ENCODE data around the gene F11R. TPM values are rescaled to one million over a fixed set of nuclear protein-coding genes. Genes with fewer than 3 reads are reported as not detected.
"Not testable (repeated sequence)": the region's sequence is repeated elsewhere in the genome, so short reads cannot be mapped to it uniquely, and the experiment has no call there.

The F11R gene
- total and polyA plus RNA-seq, 2 donors: 28.3 to 43.0 TPM

GRCh38 chr1:161018631-161018930, 2.4 kb downstream of the F11R start:
- Histone ChIP-seq H3K27me3 (ENCODE audit: control insufficient read depth in 2 of 2, insufficient read depth in 1 of 2, low read length in 1 of 2) (peaks cover 0 to 6% of the 10 kb centered on the region in 2 donors), H3K36me3 (ENCODE audit: control insufficient read depth in 2 of 2, insufficient read depth in 2 of 2, low read length in 1 of 2) (no peaks in the 10 kb centered on the region), H3K9me3 (ENCODE audit: control insufficient read depth in 2 of 2, insufficient read depth in 1 of 2, low read length in 1 of 2) (no peaks in the 10 kb centered on the region), H3K4me1 (ENCODE audit: control insufficient read depth in 2 of 2, insufficient read depth in 2 of 2, low read length in 2 of 2) (peaks cover 8 to 37% of the 10 kb centered on the region in 2 donors), H3K4me3 (ENCODE audit: low read length in 2 of 2) (no peak overlapping the region), H3K27ac (ENCODE audit: low read depth in 1 of 2, low read length in 1 of 2) (no peak overlapping the region)
- no peak for DNase-seq (ENCODE audit: low read depth in 6 of 9, low spot score in 9 of 9)
- WGBS: 98% methylated on average over 1 of the region's 1 CpG

GRCh38 chr1:161017756-161018630, 3.0 kb downstream of the F11R start:
- H3K27ac ChIP-seq (ENCODE audit: low read depth in 1 of 2, low read length in 1 of 2): no peak overlapping the region
- no peak for DNase-seq (ENCODE audit: low read depth in 6 of 9, low spot score in 9 of 9)
- no peaks in the 10 kb centered on the region for H3K9me3 ChIP-seq (ENCODE audit: control insufficient read depth in 2 of 2, insufficient read depth in 1 of 2, low read length in 1 of 2)
- H3K27me3 ChIP-seq (ENCODE audit: control insufficient read depth in 2 of 2, insufficient read depth in 1 of 2, low read length in 1 of 2): peaks cover 0 to 6% of the 10 kb centered on the region in 2 donors
- peaks cover 0 to 2% of the 10 kb centered on the region in 2 donors for H3K36me3 ChIP-seq (ENCODE audit: control insufficient read depth in 2 of 2, insufficient read depth in 2 of 2, low read length in 1 of 2)
- peaks cover 14 to 43% of the 10 kb centered on the region in 2 donors for H3K4me1 ChIP-seq (ENCODE audit: control insufficient read depth in 2 of 2, insufficient read depth in 2 of 2, low read length in 2 of 2)
- H3K4me3 ChIP-seq (ENCODE audit: low read length in 2 of 2): no peak overlapping the region
- WGBS: 96% methylated on average over 5 of the region's 5 CpGs

GRCh38 chr1:161017181-161017580, 3.8 kb downstream of the F11R start:
- H3K36me3 ChIP-seq (ENCODE audit: control insufficient read depth in 2 of 2, insufficient read depth in 2 of 2, low read length in 1 of 2); DNase-seq (ENCODE audit: low read depth in 6 of 9, low spot score in 9 of 9); H3K4me3 ChIP-seq (ENCODE audit: low read length in 2 of 2); H3K9me3 ChIP-seq (ENCODE audit: control insufficient read depth in 2 of 2, insufficient read depth in 1 of 2, low read length in 1 of 2); H3K27me3 ChIP-seq (ENCODE audit: control insufficient read depth in 2 of 2, insufficient read depth in 1 of 2, low read length in 1 of 2); H3K27ac ChIP-seq (ENCODE audit: low read depth in 1 of 2, low read length in 1 of 2): not testable (repeated sequence)
- 95% methylated on average over 6 of the region's 7 CpGs for WGBS
- H3K4me1 ChIP-seq (ENCODE audit: control insufficient read depth in 2 of 2, insufficient read depth in 2 of 2, low read length in 2 of 2): peaks cover 16 to 50% of the 10 kb centered on the region in 2 donors

- H3K27ac ChIP-seq (ENCODE audit: low read depth in 1 of 2, low read length in 1 of 2); H3K27me3 ChIP-seq (ENCODE audit: control insufficient read depth in 2 of 2, insufficient read depth in 1 of 2, low read length in 1 of 2); H3K36me3 ChIP-seq (ENCODE audit: control insufficient read depth in 2 of 2, insufficient read depth in 2 of 2, low read length in 1 of 2); H3K4me3 ChIP-seq (ENCODE audit: low read length in 2 of 2); H3K9me3 ChIP-seq (ENCODE audit: control insufficient read depth in 2 of 2, insufficient read depth in 1 of 2, low read length in 1 of 2); DNase-seq (ENCODE audit: low read depth in 6 of 9, low spot score in 9 of 9): not testable (repeated sequence)
- WGBS: 92% methylated on average over 1 of the region's 1 CpG
- peaks cover 16 to 52% of the 10 kb centered on the region in 2 donors for H3K4me1 ChIP-seq (ENCODE audit: control insufficient read depth in 2 of 2, insufficient read depth in 2 of 2, low read length in 2 of 2)
These were observed 4.3 kb downstream of the F11R start for GRCh38 chr1:161016683-161017082.

- H3K27me3 ChIP-seq (ENCODE audit: control insufficient read depth in 2 of 2, insufficient read depth in 1 of 2, low read length in 1 of 2): no peaks in the 10 kb centered on the region
- WGBS: 7% methylated on average over 15 of the region's 15 CpGs
- peaks cover 0 to 2% of the 10 kb centered on the region in 2 donors for H3K36me3 ChIP-seq (ENCODE audit: control insufficient read depth in 2 of 2, insufficient read depth in 2 of 2, low read length in 1 of 2)
- H3K4me3 ChIP-seq (ENCODE audit: low read length in 2 of 2): peak overlapping the region; percentile 21 to 37
- H3K4me1 ChIP-seq (ENCODE audit: control insufficient read depth in 2 of 2, insufficient read depth in 2 of 2, low read length in 2 of 2): peaks cover 12 to 34% of the 10 kb centered on the region in 2 donors
- H3K27ac ChIP-seq (ENCODE audit: low read depth in 1 of 2, low read length in 1 of 2): peak overlapping the region; percentile 87 to 94
- peak in 7 of 9 donors; percentile 49 to 83 (median 63) for DNase-seq (ENCODE audit: low read depth in 6 of 9, low spot score in 9 of 9)
- no peaks in the 10 kb centered on the region for H3K9me3 ChIP-seq (ENCODE audit: control insufficient read depth in 2 of 2, insufficient read depth in 1 of 2, low read length in 1 of 2)
These were observed 7.3 kb downstream of the F11R start for GRCh38 chr1:161013488-161014230.

- Histone ChIP-seq H3K27me3 (ENCODE audit: control insufficient read depth in 2 of 2, insufficient read depth in 1 of 2, low read length in 1 of 2) (no peaks in the 10 kb centered on the region), H3K4me1 (ENCODE audit: control insufficient read depth in 2 of 2, insufficient read depth in 2 of 2, low read length in 2 of 2) (peaks cover 12 to 28% of the 10 kb centered on the region in 2 donors), H3K27ac (ENCODE audit: low read depth in 1 of 2, low read length in 1 of 2) (peak overlapping the region; percentile 87 to 94), H3K4me3 (ENCODE audit: low read length in 2 of 2) (peak overlapping the region; percentile 21 to 37), H3K36me3 (ENCODE audit: control insufficient read depth in 2 of 2, insufficient read depth in 2 of 2, low read length in 1 of 2) (peaks cover 0 to 2% of the 10 kb centered on the region in 2 donors), H3K9me3 (ENCODE audit: control insufficient read depth in 2 of 2, insufficient read depth in 1 of 2, low read length in 1 of 2) (no peaks in the 10 kb centered on the region)
- no peak for DNase-seq (ENCODE audit: low read depth in 6 of 9, low spot score in 9 of 9)
These were observed 7.8 kb downstream of the F11R start for GRCh38 chr1:161013131-161013487.

- no peaks in the 10 kb centered on the region for H3K9me3 ChIP-seq (ENCODE audit: control insufficient read depth in 2 of 2, insufficient read depth in 1 of 2, low read length in 1 of 2)
- WGBS: 97% methylated on average over 3 of the region's 3 CpGs
- DNase-seq (ENCODE audit: low read depth in 6 of 9, low spot score in 9 of 9): no peak
- peaks cover 0 to 2% of the 10 kb centered on the region in 2 donors for H3K36me3 ChIP-seq (ENCODE audit: control insufficient read depth in 2 of 2, insufficient read depth in 2 of 2, low read length in 1 of 2)
- no peaks in the 10 kb centered on the region for H3K27me3 ChIP-seq (ENCODE audit: control insufficient read depth in 2 of 2, insufficient read depth in 1 of 2, low read length in 1 of 2)
- peaks cover 12 to 25% of the 10 kb centered on the region in 2 donors for H3K4me1 ChIP-seq (ENCODE audit: control insufficient read depth in 2 of 2, insufficient read depth in 2 of 2, low read length in 2 of 2)
- no peak overlapping the region for H3K27ac ChIP-seq (ENCODE audit: low read depth in 1 of 2, low read length in 1 of 2)
- H3K4me3 ChIP-seq (ENCODE audit: low read length in 2 of 2): no peak overlapping the region
These were observed 8.5 kb downstream of the F11R start for GRCh38 chr1:161012420-161012819.

GRCh38 chr1:161009602-161010211, 11.2 kb downstream of the F11R start:
- H3K27me3 ChIP-seq (ENCODE audit: control insufficient read depth in 2 of 2, insufficient read depth in 1 of 2, low read length in 1 of 2): no peaks in the 10 kb centered on the region
- 97% methylated on average over 7 of the region's 7 CpGs for WGBS
- H3K27ac ChIP-seq (ENCODE audit: low read depth in 1 of 2, low read length in 1 of 2): no peak overlapping the region
- peaks cover 0 to 2% of the 10 kb centered on the region in 2 donors for H3K36me3 ChIP-seq (ENCODE audit: control insufficient read depth in 2 of 2, insufficient read depth in 2 of 2, low read length in 1 of 2)
- H3K4me1 ChIP-seq (ENCODE audit: control insufficient read depth in 2 of 2, insufficient read depth in 2 of 2, low read length in 2 of 2): peaks cover 12 to 25% of the 10 kb centered on the region in 2 donors
- no peak overlapping the region for H3K4me3 ChIP-seq (ENCODE audit: low read length in 2 of 2)
- no peaks in the 10 kb centered on the region for H3K9me3 ChIP-seq (ENCODE audit: control insufficient read depth in 2 of 2, insufficient read depth in 1 of 2, low read length in 1 of 2)
- DNase-seq (ENCODE audit: low read depth in 6 of 9, low spot score in 9 of 9): no peak
